GM21515 (cell line): ENCODE measurements around the gene RELCH.
"Not testable (repeated sequence)": the region's sequence is repeated elsewhere in the genome, so short reads cannot be mapped to it uniquely, and the experiment has no call there.

Experiments used
- ATAC-seq: cut with Tn5 transposase; IDR thresholded peaks from one replicate; pipeline ENCODE4 v1.9.1; 2021; ENCODE audit not compliant: unreplicated experiment

The RELCH gene

GRCh38 chr18:62186774-62187542, at the start of gene RELCH, which contains the start of gene PIGN:
RELCH (plus strand) TSS chr18:62187255; CDS start chr18:62187506, 251 bp downstream.
PIGN (minus strand) TSS chr18:62187056; CDS start chr18:62161353, 25,703 bp downstream.
- ATAC-seq = peak; percentile 91

- no peak for ATAC-seq
Measured at GRCh38 chr18:62138461-62139235, 48.4 kb upstream of the RELCH start.

- ATAC-seq = no peak
Measured at GRCh38 chr18:62140259-62140658, 46.8 kb upstream of the RELCH start.

GRCh38 chr18:62144338-62144737, 42.7 kb upstream of the RELCH start:
- no peak for ATAC-seq

GRCh38 chr18:62151068-62151771, 35.8 kb upstream of the RELCH start:
- ATAC-seq = no peak

GRCh38 chr18:62152844-62153243, 34.2 kb upstream of the RELCH start:
- no peak for ATAC-seq

GRCh38 chr18:62157843-62158242, 29.2 kb upstream of the RELCH start:
- ATAC-seq = no peak

- ATAC-seq = no peak
Measured at GRCh38 chr18:62164310-62164709, 22.7 kb upstream of the RELCH start.

- no peak for ATAC-seq
Measured at GRCh38 chr18:62164855-62165487, 22.1 kb upstream of the RELCH start.

- ATAC-seq = no peak
Measured at GRCh38 chr18:62165583-62165982, 21.5 kb upstream of the RELCH start.

GRCh38 chr18:62166524-62166923, 20.5 kb upstream of the RELCH start:
- not testable (repeated sequence) for ATAC-seq

- ATAC-seq = no peak
Measured at GRCh38 chr18:62170857-62171256, 16.2 kb upstream of the RELCH start.

GRCh38 chr18:62172298-62172697, 14.8 kb upstream of the RELCH start:
- ATAC-seq = no peak

GRCh38 chr18:62175521-62175920, 11.5 kb upstream of the RELCH start:
- ATAC-seq = no peak

GRCh38 chr18:62177271-62177670, 9.8 kb upstream of the RELCH start:
- ATAC-seq = no peak

- no peak for ATAC-seq
Measured at GRCh38 chr18:62179213-62179612, 7.8 kb upstream of the RELCH start.

- ATAC-seq = no peak
Measured at GRCh38 chr18:62182220-62182619, 4.8 kb upstream of the RELCH start.

GRCh38 chr18:62183578-62184195, 3.4 kb upstream of the RELCH start:
- ATAC-seq = no peak

GRCh38 chr18:62186499-62186773, 619 bp upstream of the RELCH start:
- ATAC-seq = peak; percentile 9

GRCh38 chr18:62187543-62188510, 772 bp downstream of the RELCH start:
- peak; percentile 0 for ATAC-seq
